Keratinocyte (primary cell): ENCODE measurements around the gene TMEM242. TPM values are rescaled to one million over a fixed set of nuclear protein-coding genes. Genes with fewer than 3 reads are reported as not detected.

ENCODE experiments used
- DNase-seq: peaks from one replicate; pipeline ENCODE4 v3.0.0-alpha.2; 2011; ENCODE audit warnings: low read depth, missing footprints, low spot score
- FAIRE-seq: peaks from 2 replicates; lab custom pipeline; 2011; peaks lifted over from hg19 to GRCh38; lab: Jason Lieb, UNC
- H2AFZ ChIP-seq: 2 replicates; pipeline ENCODE4 v1.6.0; 2012; ENCODE audit warnings: low read length, control low read depth, inconsistent platforms; ENCODE audit not compliant: control insufficient read depth
- H3K27ac ChIP-seq: 2 replicates; pipeline ENCODE4 v1.5.1; 2011; ENCODE audit warnings: low read length; ENCODE audit not compliant: control insufficient read depth, insufficient read depth
- H3K27me3 ChIP-seq: 3 replicates; pipeline ENCODE4 v1.6.0; 2011; ENCODE audit warnings: low read length; ENCODE audit not compliant: control insufficient read depth, insufficient read depth; ENCODE audit errors: extremely low read depth
- H3K36me3 ChIP-seq, 2 experiments: 2 replicates in 1 of 2; 3 replicates in 1 of 2; pipeline ENCODE4 v1.5.1; 2011; ENCODE audit warnings: low read length in 2 of 2, mild to moderate bottlenecking in 1 of 2; ENCODE audit not compliant: control insufficient read depth in 2 of 2, insufficient read depth in 2 of 2; ENCODE audit errors: extremely low read depth in 1 of 2
- H3K4me1 ChIP-seq: 3 replicates; pipeline ENCODE4 v1.5.1; 2011; ENCODE audit warnings: low read length; ENCODE audit not compliant: control insufficient read depth, insufficient read depth; ENCODE audit errors: extremely low read depth
- H3K4me2 ChIP-seq: 3 replicates; pipeline ENCODE4 v1.6.0; 2011; ENCODE audit warnings: low read depth, low read length; ENCODE audit not compliant: control insufficient read depth, insufficient read depth; ENCODE audit errors: extremely low read depth
- H3K4me3 ChIP-seq, 3 experiments: fragments of 200-600 bp in 1 of 3; sonication (generic) in 1 of 3; 2 replicates in 2 of 3; 3 replicates in 1 of 3; pipeline ENCODE4 v1.5.1; 2011 to 2016; ENCODE audit warnings: low read length in 3 of 3, mild to moderate bottlenecking in 3 of 3, control low read depth in 2 of 3, inconsistent platforms in 1 of 3, low read depth in 1 of 3, mixed read lengths in 1 of 3, mixed run types in 1 of 3, moderate library complexity in 1 of 3; ENCODE audit not compliant: control insufficient read depth in 2 of 3, insufficient read depth in 2 of 3; ENCODE audit errors: extremely low read depth in 1 of 3
- H3K79me2 ChIP-seq: 2 replicates; pipeline ENCODE4 v1.6.0; 2012; ENCODE audit warnings: low read length; ENCODE audit not compliant: control insufficient read depth, insufficient read depth
- H3K9ac ChIP-seq: 3 replicates; pipeline ENCODE4 v1.6.0; 2011; ENCODE audit warnings: low read length; ENCODE audit not compliant: control insufficient read depth, insufficient read depth; ENCODE audit errors: extremely low read depth
- H3K9me1 ChIP-seq: 3 replicates; pipeline ENCODE4 v1.6.0; 2011; ENCODE audit warnings: low read length; ENCODE audit not compliant: control insufficient read depth, insufficient read depth; ENCODE audit errors: extremely low read depth
- H3K9me3 ChIP-seq: 2 replicates; pipeline ENCODE4 v1.5.1; 2012; ENCODE audit warnings: low read depth, low read length; ENCODE audit not compliant: control insufficient read depth
- H4K20me1 ChIP-seq: 3 replicates; pipeline ENCODE4 v1.6.0; 2011; ENCODE audit warnings: low read length; ENCODE audit not compliant: control insufficient read depth, insufficient read depth; ENCODE audit errors: extremely low read depth
- CTCF ChIP-seq, 3 experiments: IDR thresholded peaks in 1 of 3; conservative IDR thresholded peaks in 1 of 3; optimal IDR thresholded peaks in 1 of 3; 2 replicates in 2 of 3; 3 replicates in 1 of 3; pipeline versions ENCODE3 to v1.5.1; 2011; ENCODE audit warnings: low read length in 3 of 3, mild to moderate bottlenecking in 3 of 3, moderate library complexity in 2 of 3, control low read depth in 1 of 3, inconsistent platforms in 1 of 3; ENCODE audit not compliant: insufficient read depth in 2 of 3; ENCODE audit errors: extremely low read depth in 1 of 3
- EZH2 ChIP-seq: IDR thresholded peaks from one replicate; pipeline ENCODE4 v1.6.1; 2012; ENCODE audit warnings: inconsistent platforms, mild to moderate bottlenecking, low read length, moderate library complexity
- dilution Hi-C: fragments of 300-500 bp; cut with MboI; formaldehyde crosslinking; loops from one replicate; pipeline ENCODE4 v1.7.0; 2020; ENCODE audit warnings: low sequenced_read_pairs; ENCODE audit not compliant: extremely low pct_ligation_motif_present
- polyA plus RNA-seq, 5 experiments: library from polyadenylated mRNA; depleted of rRNA in 3 of 5; stranded (reverse) in 3 of 5; stranded (forward) in 1 of 5; unstranded in 1 of 5; fragments of >200 nt; gene quantifications; 1 replicate in 1 of 5; 2 replicates in 3 of 5; 3 replicates in 1 of 5; pipeline versions ENCODE4 v1.2.1 to v1.2.3, GENCODE V29; 2011 to 2012; ENCODE audit warnings: missing spikeins in 2 of 5, low read depth in 1 of 5, low replicate concordance in 1 of 5

The TMEM242 gene
- polyA plus RNA-seq, 1 donor (not counting 4 experiments of a cell fraction or from before 2014, with no cell fraction given): 11.0 TPM

GRCh38 chr6:157255079-157255478, 68.2 kb downstream of the TMEM242 start:
- Histone ChIP-seq H2AFZ (no peak overlapping the region), H3K27me3 (peaks cover 26% of the 10 kb centered on the region), H3K9me1 (no peaks in the 10 kb centered on the region), H3K36me3 (no peaks in the 10 kb centered on the region), H3K9me3 (no peaks in the 10 kb centered on the region), H3K4me3 (no peak overlapping the region), H4K20me1 (no peaks in the 10 kb centered on the region), H3K4me2 (no peak overlapping the region), H3K9ac (no peak overlapping the region), H3K27ac (no peak overlapping the region), H3K4me1 (no peaks in the 10 kb centered on the region), H3K79me2 (no peaks in the 10 kb centered on the region)
- FAIRE-seq (no peak), DNase-seq (no peak)
- dilution Hi-C loops: no loop called here
- no peak for TF ChIP-seq CTCF (optimal IDR thresholded peaks at IDR 0.05 in 1 of 3, IDR thresholded peaks at IDR 0.05 in 1 of 3, conservative IDR thresholded peaks at IDR 0.05 in 1 of 3; ENCODE audit: extremely low read depth in 1 of 3, insufficient read depth in 2 of 3, low read length in 3 of 3)
- TF ChIP-seq EZH2: no peak

- Histone ChIP-seq H3K9ac (no peak overlapping the region), H3K27me3 (peaks cover 29% of the 10 kb centered on the region), H4K20me1 (no peaks in the 10 kb centered on the region), H3K9me1 (no peaks in the 10 kb centered on the region), H3K4me2 (no peak overlapping the region), H3K4me1 (no peaks in the 10 kb centered on the region), H3K27ac (no peak overlapping the region), H3K79me2 (no peaks in the 10 kb centered on the region), H3K9me3 (no peaks in the 10 kb centered on the region), H2AFZ (no peak overlapping the region), H3K4me3 (no peak overlapping the region), H3K36me3 (no peaks in the 10 kb centered on the region)
- TF ChIP-seq EZH2: no peak
- no peak for TF ChIP-seq CTCF (optimal IDR thresholded peaks at IDR 0.05 in 1 of 3, IDR thresholded peaks at IDR 0.05 in 1 of 3, conservative IDR thresholded peaks at IDR 0.05 in 1 of 3; ENCODE audit: extremely low read depth in 1 of 3, insufficient read depth in 2 of 3, low read length in 3 of 3)
- no peak for DNase-seq
- dilution Hi-C loops: no loop called here
- no peak for FAIRE-seq
These were observed 68.8 kb downstream of the TMEM242 start for GRCh38 chr6:157254538-157254937.
